IMR-90 (cell line): ENCODE measurements around the gene KDM4B. TPM values are rescaled to one million over a fixed set of nuclear protein-coding genes. Genes with fewer than 3 reads are reported as not detected.

Experiments
- ATAC-seq: fragments of 200-7000 bp; cut with Tn5 transposase; 2 replicates; pipeline ENCODE4 v1.9.1; 2020; ENCODE audit warnings: low read depth, mild to moderate bottlenecking, moderate library complexity
- BruUV-seq: library from RNA; stranded (reverse); fragments of 400-500 nt; replicated peaks from 2 replicates; lab custom pipeline; 2021; lab: Mats Ljungman, UMichigan
- CTCF ChIA-PET: fragments of 300-600 bp; formaldehyde crosslinking; extraction: SDS; loops from one replicate; lab custom pipeline; 2021; ENCODE audit warnings: antibody characterized with exemption; lab: Yijun Ruan, JAX
- POLR2A ChIA-PET: fragments of 300-600 bp; sonication (Branson Sonifier 250); formaldehyde crosslinking; loops from one replicate; lab custom pipeline; 2022; ENCODE audit warnings: antibody characterized with exemption; ENCODE audit not compliant: unreplicated experiment; lab: Charles Lee
- DNase-seq: peaks from one replicate; pipeline ENCODE4 v3.0.0; 2013
- H2AFZ ChIP-seq: replicated peaks from 2 replicates; pipeline ENCODE3; 2013; ENCODE audit warnings: low read length, mild to moderate bottlenecking; ENCODE audit not compliant: poor library complexity
- H2AK5ac ChIP-seq: 2 replicates; pipeline ENCODE4 v1.6.1; 2013; ENCODE audit warnings: low read depth, low read length, inconsistent platforms
- H2AK9ac ChIP-seq: replicated peaks from 2 replicates; pipeline ENCODE3; 2013; ENCODE audit warnings: mild to moderate bottlenecking, low read depth, low read length, moderate library complexity; ENCODE audit not compliant: poor library complexity
- H2BK120ac ChIP-seq: 2 replicates; pipeline ENCODE4 v1.6.1; 2013; ENCODE audit warnings: low read depth, low read length, inconsistent platforms
- H2BK15ac ChIP-seq: 3 replicates; pipeline ENCODE4 v1.6.1; 2013; ENCODE audit warnings: low read depth, low read length, inconsistent platforms
- H2BK20ac ChIP-seq: 2 replicates; pipeline ENCODE4 v1.6.1; 2013; ENCODE audit warnings: low read depth, mild to moderate bottlenecking, inconsistent platforms, low read length, moderate library complexity
- H2BK5ac ChIP-seq: 2 replicates; pipeline ENCODE4 v1.6.1; 2013; ENCODE audit warnings: mild to moderate bottlenecking, low read depth, low read length, inconsistent platforms; ENCODE audit not compliant: poor library complexity, severe bottlenecking
- H3K14ac ChIP-seq: replicated peaks from 2 replicates; pipeline ENCODE4 v1.6.1; 2013; ENCODE audit warnings: low read depth, low read length, inconsistent platforms
- H3K18ac ChIP-seq: 2 replicates; pipeline ENCODE4 v1.6.1; 2013; ENCODE audit warnings: low read depth, low read length, control low read depth
- H3K23ac ChIP-seq: 2 replicates; pipeline ENCODE4 v1.6.1; 2013; ENCODE audit warnings: low read depth, low read length, inconsistent platforms
- H3K27ac ChIP-seq: 2 replicates; pipeline ENCODE4 v1.5.1; 2013; ENCODE audit warnings: mild to moderate bottlenecking, control low read depth, low read length; ENCODE audit not compliant: insufficient read depth
- H3K27me3 ChIP-seq: 2 replicates; pipeline ENCODE4 v1.6.1; 2013; ENCODE audit warnings: low read length; ENCODE audit not compliant: control insufficient read depth, insufficient read depth
- H3K36me3 ChIP-seq: 2 replicates; pipeline ENCODE4 v1.6.1; 2013; ENCODE audit warnings: low read length, mixed read lengths; ENCODE audit not compliant: control insufficient read depth, insufficient read depth
- H3K4ac ChIP-seq: 2 replicates; pipeline ENCODE4 v1.6.1; 2013; ENCODE audit warnings: low read depth, low read length, inconsistent platforms
- H3K4me1 ChIP-seq: 2 replicates; pipeline ENCODE4 v1.6.1; 2013; ENCODE audit warnings: low read length, mixed read lengths; ENCODE audit not compliant: control insufficient read depth, insufficient read depth
- H3K4me2 ChIP-seq: 2 replicates; pipeline ENCODE4 v1.6.1; 2013; ENCODE audit warnings: low read depth, mild to moderate bottlenecking, control low read depth, low read length, moderate library complexity
- H3K4me3 ChIP-seq: 2 replicates; pipeline ENCODE4 v1.5.1; 2013; ENCODE audit warnings: low read depth, mild to moderate bottlenecking, control low read depth, low read length, moderate library complexity; ENCODE audit not compliant: insufficient read depth
- H3K56ac ChIP-seq: 2 replicates; pipeline ENCODE4 v1.6.1; 2013; ENCODE audit warnings: low read length, inconsistent platforms; ENCODE audit not compliant: insufficient read depth; ENCODE audit errors: extremely low read depth
- H3K79me1 ChIP-seq, 2 experiments: 2 replicates each; pipeline ENCODE4 v1.6.1; 2013; ENCODE audit warnings: low read length in 2 of 2, inconsistent platforms in 1 of 2, low read depth in 1 of 2
- H3K9ac ChIP-seq: 2 replicates; pipeline ENCODE4 v1.6.1; 2013; ENCODE audit warnings: low read depth, low read length, control low read depth
- H3K9me1 ChIP-seq: 2 replicates; pipeline ENCODE4 v1.6.1; 2013; ENCODE audit warnings: low read length, inconsistent platforms; ENCODE audit not compliant: insufficient read depth
- H3K9me3 ChIP-seq: 2 replicates; pipeline ENCODE4 v1.6.1; 2013; ENCODE audit warnings: low read length; ENCODE audit not compliant: control insufficient read depth, insufficient read depth
- H4K20me1 ChIP-seq: 2 replicates; pipeline ENCODE4 v1.6.1; 2013; ENCODE audit warnings: low read length, inconsistent platforms; ENCODE audit not compliant: insufficient read depth
- H4K5ac ChIP-seq: 2 replicates; pipeline ENCODE4 v1.6.1; 2013; ENCODE audit warnings: mild to moderate bottlenecking, low read depth, low read length, control low read depth
- H4K8ac ChIP-seq, 2 experiments: 2 replicates each; pipeline ENCODE4 v1.6.1; 2013; ENCODE audit warnings: low read depth in 2 of 2, low read length in 2 of 2, control low read depth in 1 of 2, inconsistent platforms in 1 of 2
- H4K91ac ChIP-seq: 2 replicates; pipeline ENCODE4 v1.6.1; 2013; ENCODE audit warnings: low read depth, low read length, inconsistent platforms; ENCODE audit not compliant: insufficient read depth
- BHLHE40 ChIP-seq: fragments of 150-350 bp; IDR thresholded peaks from 2 replicates; pipeline ENCODE4 v1.6.1; 2016; ENCODE audit warnings: mild to moderate bottlenecking, low read depth, low read length
- CHD1 ChIP-seq: IDR thresholded peaks from 2 replicates; pipeline ENCODE4 v1.6.1; 2012; ENCODE audit warnings: low read depth, low read length, improper control_type of control experiment
- FOS ChIP-seq: fragments of 150-350 bp; IDR thresholded peaks from 2 replicates; pipeline ENCODE4 v1.6.1; 2016; ENCODE audit warnings: low read depth, low read length
- MAFK ChIP-seq: IDR thresholded peaks from 2 replicates; pipeline ENCODE4 v1.6.1; 2012; ENCODE audit warnings: low read depth, low read length, improper control_type of control experiment
- MAZ ChIP-seq: IDR thresholded peaks from 2 replicates; pipeline ENCODE4 v1.6.1; 2012; ENCODE audit warnings: low read depth, mild to moderate bottlenecking, low read length, improper control_type of control experiment, moderate library complexity, borderline replicate concordance
- MXI1 ChIP-seq: IDR thresholded peaks from 2 replicates; pipeline ENCODE4 v1.6.1; 2012; ENCODE audit warnings: low read depth, mild to moderate bottlenecking, low read length, moderate library complexity, borderline replicate concordance
- NFE2L2 ChIP-seq: fragments of 150-350 bp; IDR thresholded peaks from 2 replicates; pipeline ENCODE4 v1.6.1; 2016; ENCODE audit warnings: low read depth, mild to moderate bottlenecking, low read length
- POLR2A ChIP-seq: IDR thresholded peaks from 2 replicates; pipeline ENCODE4 v1.6.1; 2012; ENCODE audit warnings: mild to moderate bottlenecking, low read depth, low read length
- WGBS, 2 experiments: methylation state at CpG; one replicate each; pipeline versions ENCODE4 v1.1.5 to v1.1.7; 2013; ENCODE audit warnings: missing lambda C conversion rate in 2 of 2; ENCODE audit not compliant: insufficient read length in 1 of 2; ENCODE audit errors: extremely low coverage in 2 of 2; 5-methylcytosine and 5-hydroxymethylcytosine counted together
- dilution Hi-C: fragments of 300-500 bp; cut with HindIII; formaldehyde crosslinking; loops from one replicate; pipeline ENCODE4 v1.14.3; 2018; ENCODE audit warnings: low sequenced_read_pairs; ENCODE audit not compliant: unreplicated experiment
- in situ Hi-C: fragments of 300-500 bp; cut with MboI; formaldehyde crosslinking; loops from 3 replicates; pipeline ENCODE4 v1.14.3; 2019; ENCODE audit warnings: low sequenced_read_pairs, inconsistent platforms, mixed read lengths
- intact Hi-C: fragments of 100-400 bp; cut with micrococcal nuclease; formaldehyde crosslinking; loops from 2 replicates; pipeline ENCODE4 v1.10.0; 2022
- polyA plus RNA-seq, 3 experiments: library from polyadenylated mRNA; depleted of rRNA; stranded (reverse); fragments of >200 nt; gene quantifications; 2 replicates each; pipeline ENCODE4 v1.2.3, GENCODE V29; 2012; ENCODE audit warnings: low replicate concordance in 1 of 3
- total RNA-seq: library from RNA; depleted of rRNA; stranded (reverse); fragments of >200 nt; gene quantifications from 2 replicates; pipeline ENCODE4 v1.2.3, GENCODE V29; 2012
- TF ChIP-seq, protein P1 (sequence below): fragments of 150-350 bp; IDR thresholded peaks from 2 replicates; pipeline ENCODE4 v1.6.1; 2017; ENCODE audit warnings: mild to moderate bottlenecking, antibody characterized with exemption, low read length, low read depth
- TF ChIP-seq, protein P2 (sequence below): fragments of 150-350 bp; IDR thresholded peaks from 2 replicates; pipeline ENCODE4 v1.6.1; 2016; ENCODE audit warnings: low read depth, mild to moderate bottlenecking, low read length, moderate library complexity, borderline replicate concordance

Gene KDM4B
- total and polyA plus RNA-seq, 2 of the 4 experiments (the other 2 are of a cell fraction), result 5.0 to 17.9 TPM

DNA sequence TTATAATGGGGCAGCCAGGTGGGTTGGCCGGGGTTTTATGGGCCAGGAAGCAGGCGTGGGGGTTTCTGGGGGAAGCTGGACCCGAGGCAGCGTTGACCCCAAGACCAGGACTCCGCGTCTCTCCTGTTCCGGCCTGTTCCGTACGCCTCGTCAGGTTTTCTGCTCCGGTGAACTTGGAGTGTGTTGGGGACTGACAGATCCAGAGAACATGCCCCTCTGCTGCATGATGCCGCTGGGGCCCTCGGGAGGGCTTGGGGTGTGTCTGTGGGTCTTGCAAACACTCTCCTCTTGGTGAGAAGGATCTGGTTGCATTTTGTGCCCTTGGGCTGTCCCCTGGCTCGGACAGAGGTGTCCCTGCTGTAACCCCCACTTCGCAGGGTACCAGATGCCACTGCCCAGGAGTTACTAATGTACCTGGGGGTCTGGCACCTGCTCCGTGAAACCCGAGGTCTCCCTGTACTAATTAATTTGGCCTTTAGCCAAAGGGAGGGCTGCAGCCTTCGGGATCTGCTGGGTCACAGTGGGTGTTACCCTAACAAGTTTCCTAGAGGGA, 15.6 kb downstream of the KDM4B start:
- Histone ChIP-seq H3K79me1 (peaks cover 13 to 91% of the 10 kb centered on the region in 2 experiments), H3K9me3 (no peaks in the 10 kb centered on the region), H3K56ac (no peak overlapping the region), H3K9me1 (peaks cover 21% of the 10 kb centered on the region), H2BK5ac (no peak overlapping the region), H2BK20ac (no peak overlapping the region), H4K5ac (no peak overlapping the region), H3K4me1 (peaks cover 25% of the 10 kb centered on the region), H3K27ac (no peak overlapping the region), H4K20me1 (peaks cover 97% of the 10 kb centered on the region), H2BK120ac (no peak overlapping the region), H3K36me3 (peaks cover 6% of the 10 kb centered on the region; the same call in 1 of the 2 replicates), H2AFZ (no peak overlapping the region), H3K4me3 (no peak overlapping the region), H3K4me2 (no peak overlapping the region), H3K9ac (no peak overlapping the region), H4K8ac (no peak overlapping the region), H2AK9ac (no peak overlapping the region), H3K18ac (no peak overlapping the region), H4K91ac (no peak overlapping the region), H2AK5ac (no peak overlapping the region), H3K23ac (no peak overlapping the region), H2BK15ac (no peak overlapping the region), H3K27me3 (no peaks in the 10 kb centered on the region), H3K4ac (no peak overlapping the region), H3K14ac (no peak overlapping the region)
- no TSS peak for BruUV-seq
- dilution Hi-C loops, result no loop called here
- POLR2A ChIA-PET, result no interaction called here
- in situ Hi-C loops, result no loop called here
- WGBS, 2 experiments, result 92% methylated on average over 2 of the region's 18 CpGs; no CpG with 5 or more reads in 1 of the 2 experiments
- intact Hi-C loops, result no loop called here
- DNase-seq, result no peak
- no peak for ATAC-seq
- TF ChIP-seq MAFK (no peak), MAZ (no peak), FOS (no peak), NFE2L2 (no peak), POLR2A (no peak), BHLHE40 (no peak), CHD1 (no peak), MXI1 (no peak)
- TF ChIP-seq, protein P1, sequence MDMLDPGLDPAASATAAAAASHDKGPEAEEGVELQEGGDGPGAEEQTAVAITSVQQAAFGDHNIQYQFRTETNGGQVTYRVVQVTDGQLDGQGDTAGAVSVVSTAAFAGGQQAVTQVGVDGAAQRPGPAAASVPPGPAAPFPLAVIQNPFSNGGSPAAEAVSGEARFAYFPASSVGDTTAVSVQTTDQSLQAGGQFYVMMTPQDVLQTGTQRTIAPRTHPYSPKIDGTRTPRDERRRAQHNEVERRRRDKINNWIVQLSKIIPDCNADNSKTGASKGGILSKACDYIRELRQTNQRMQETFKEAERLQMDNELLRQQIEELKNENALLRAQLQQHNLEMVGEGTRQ, result no peak
- TF ChIP-seq, protein P2, sequence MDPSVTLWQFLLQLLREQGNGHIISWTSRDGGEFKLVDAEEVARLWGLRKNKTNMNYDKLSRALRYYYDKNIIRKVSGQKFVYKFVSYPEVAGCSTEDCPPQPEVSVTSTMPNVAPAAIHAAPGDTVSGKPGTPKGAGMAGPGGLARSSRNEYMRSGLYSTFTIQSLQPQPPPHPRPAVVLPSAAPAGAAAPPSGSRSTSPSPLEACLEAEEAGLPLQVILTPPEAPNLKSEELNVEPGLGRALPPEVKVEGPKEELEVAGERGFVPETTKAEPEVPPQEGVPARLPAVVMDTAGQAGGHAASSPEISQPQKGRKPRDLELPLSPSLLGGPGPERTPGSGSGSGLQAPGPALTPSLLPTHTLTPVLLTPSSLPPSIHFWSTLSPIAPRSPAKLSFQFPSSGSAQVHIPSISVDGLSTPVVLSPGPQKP, result no peak
- CTCF ChIA-PET, result no interaction called here
